OCI-LY3 (cell line): ENCODE data around the gene JSRP1.

Experiments
- CTCF ChIP-seq: fragments of 200-600, 300-600 bp; sonication (generic); IDR thresholded peaks from 2 replicates; pipeline ENCODE4 v1.5.1; 2014; ENCODE audit warnings: antibody characterized with exemption, low read length, low read depth
- EZH2phosphoT487 ChIP-seq: fragments of 200-600 bp; shearing (Covaris generic); IDR thresholded peaks from 2 replicates; pipeline ENCODE4 v1.6.1; 2018; ENCODE audit warnings: antibody characterized with exemption, mixed run types, low read depth

- TF ChIP-seq CTCF (no peak), EZH2phosphoT487 (no peak)
Observed at GRCh38 chr19:2282862-2283237, 26.6 kb upstream of the JSRP1 start.
